Activated T-helper 17 cell treated with anti-CD3 and anti-CD28 coated beads, Interleukin-2, amount 50 U/mL, for 72 hours (primary cell): ENCODE results near the gene ZNF3. TPM values are rescaled to one million over a fixed set of nuclear protein-coding genes. Genes with fewer than 3 reads are reported as not detected.
A peak's percentile ranks its signal among the peaks of the same experiment; 100 is the strongest.

Experiments used
- ATAC-seq: fragments of 150-1000 bp; cut with Tn5 transposase; replicated peaks from 2 replicates; pipeline ENCODE4 v1.10.0; 2021; ENCODE audit warnings: mild to moderate bottlenecking, moderate library complexity
- H3K27ac Mint-ChIP-seq: one replicate; pipeline ENCODE4 v1.8.0; 2022; ENCODE audit warnings: mixed read lengths
- H3K27me3 Mint-ChIP-seq: one replicate; pipeline ENCODE4 v1.8.0; 2022; ENCODE audit warnings: mixed read lengths
- H3K36me3 Mint-ChIP-seq: one replicate; pipeline ENCODE4 v1.8.0; 2022; ENCODE audit warnings: low read depth, mild to moderate bottlenecking, mixed read lengths
- H3K4me1 Mint-ChIP-seq: one replicate; pipeline ENCODE4 v1.8.0; 2022; ENCODE audit warnings: mixed read lengths
- H3K4me3 Mint-ChIP-seq: one replicate; pipeline ENCODE4 v1.8.0; 2022; ENCODE audit warnings: mild to moderate bottlenecking, mixed read lengths
- H3K9me3 Mint-ChIP-seq: one replicate; pipeline ENCODE4 v1.8.0; 2022; ENCODE audit warnings: mixed read lengths
- total RNA-seq, 2 donors: library from RNA; stranded (reverse); gene quantifications; one replicate each; pipeline ENCODE4 v1.2.3, GENCODE V29; 2022

ZNF3 gene
- total RNA-seq, 2 donors from 2014 or later, result 16.9 to 17.1 TPM

DNA sequence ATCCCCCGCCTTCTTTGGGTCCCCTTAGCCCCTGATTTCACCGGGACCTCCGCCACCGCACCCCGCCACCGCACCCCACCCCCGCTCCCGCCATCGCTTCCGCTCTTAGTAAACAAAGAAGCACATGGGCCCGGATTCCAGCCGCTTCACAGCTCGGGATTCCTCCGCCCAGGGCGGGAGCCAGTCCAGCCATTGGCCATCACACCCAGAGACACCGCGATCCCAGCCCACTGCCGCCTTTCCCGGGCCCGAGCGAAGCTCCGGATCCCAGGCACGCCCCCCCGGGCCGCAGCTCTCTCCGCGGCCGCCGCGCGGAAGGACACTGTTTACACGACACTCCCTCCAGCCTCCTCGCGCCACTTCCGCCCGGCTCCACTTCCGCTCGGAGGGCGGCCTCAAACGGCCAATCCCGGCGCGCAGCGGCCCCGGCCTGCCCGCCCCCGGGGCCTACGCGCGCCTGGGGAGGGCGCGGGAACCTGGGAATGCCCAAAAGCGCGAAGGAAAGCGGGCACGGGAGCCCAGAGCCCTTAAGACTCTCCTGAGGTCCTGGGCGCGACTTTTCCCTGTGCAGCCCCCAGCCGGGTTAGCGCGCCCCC lies 19.0 kb upstream of the ZNF3 start:
- peaks cover 28% of the 10 kb centered on the region for H3K4me1 Mint-ChIP-seq

DNA sequence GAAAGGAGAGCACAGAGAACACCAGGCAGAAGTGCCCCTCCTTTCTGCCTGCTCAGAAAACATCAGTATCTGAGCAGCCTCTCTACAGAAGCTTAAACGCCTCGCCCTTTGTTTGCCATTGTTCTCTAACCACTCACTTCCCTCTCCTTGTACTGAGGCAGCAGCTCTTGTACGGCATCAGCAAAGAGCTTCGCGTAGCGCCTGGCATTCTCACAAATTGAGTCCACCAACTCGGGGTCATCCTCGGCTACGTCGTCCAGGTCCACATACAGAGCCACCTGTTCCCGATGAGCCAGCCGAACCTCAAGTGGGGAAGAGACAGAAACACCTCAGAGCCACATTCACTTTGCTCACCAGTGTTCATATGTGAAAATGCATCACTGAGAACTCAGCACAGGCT lies 17.9 kb upstream of the ZNF3 start:
- Mint-ChIP-seq H3K4me3 (peak overlapping the region; percentile 89), H3K9me3 (no peaks in the 10 kb centered on the region), H3K27ac (peak overlapping the region; percentile 90), H3K4me1 (peaks cover 28% of the 10 kb centered on the region), H3K27me3 (no peaks in the 10 kb centered on the region), H3K36me3 (peaks cover 86% of the 10 kb centered on the region)
- ATAC-seq, result no peak

More for the DNA sequence above, 19.0 kb upstream of the ZNF3 start:
- Mint-ChIP-seq H3K27me3 (no peaks in the 10 kb centered on the region), H3K9me3 (no peaks in the 10 kb centered on the region), H3K36me3 (peaks cover 75% of the 10 kb centered on the region), H3K4me3 (peak overlapping the region; percentile 89), H3K27ac (peak overlapping the region; percentile 90)
- peak; percentile 83 for ATAC-seq

GRCh38 chr7:100098913-100099312 lies 17.4 kb upstream of the ZNF3 start:
- ATAC-seq, result no peak
- H3K27me3 Mint-ChIP-seq, result no peaks in the 10 kb centered on the region
- H3K4me3 Mint-ChIP-seq, result peak overlapping the region; percentile 89
- peaks cover 89% of the 10 kb centered on the region for H3K36me3 Mint-ChIP-seq
- peak overlapping the region; percentile 76 for H3K27ac Mint-ChIP-seq
- no peaks in the 10 kb centered on the region for H3K9me3 Mint-ChIP-seq
- H3K4me1 Mint-ChIP-seq, result peaks cover 28% of the 10 kb centered on the region

DNA sequence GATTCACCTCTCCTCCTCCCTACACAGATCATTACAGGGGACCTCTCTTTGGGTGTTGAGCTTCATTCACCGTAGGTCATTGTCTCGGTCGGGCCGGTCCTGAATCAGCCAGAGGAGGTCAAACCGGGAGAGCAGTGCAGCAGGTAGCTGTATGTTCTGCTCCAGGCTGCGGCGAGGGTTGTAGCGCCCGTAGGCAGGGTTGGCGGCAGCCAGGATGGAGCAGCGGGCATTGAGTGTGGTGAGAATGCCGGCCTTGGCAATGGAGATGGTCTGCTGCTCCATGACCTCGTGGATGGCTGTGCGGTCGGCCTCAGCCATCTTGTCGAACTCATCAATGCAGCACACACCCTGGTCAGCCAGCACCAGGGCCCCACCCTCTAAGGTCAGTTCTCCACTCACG lies 14.2 kb upstream of the ZNF3 start:
- Mint-ChIP-seq H3K9me3 (no peaks in the 10 kb centered on the region), H3K4me1 (peaks cover 28% of the 10 kb centered on the region), H3K36me3 (peaks cover 100% of the 10 kb centered on the region), H3K4me3 (no peak overlapping the region), H3K27me3 (no peaks in the 10 kb centered on the region), H3K27ac (no peak overlapping the region)
- ATAC-seq, result no peak

DNA sequence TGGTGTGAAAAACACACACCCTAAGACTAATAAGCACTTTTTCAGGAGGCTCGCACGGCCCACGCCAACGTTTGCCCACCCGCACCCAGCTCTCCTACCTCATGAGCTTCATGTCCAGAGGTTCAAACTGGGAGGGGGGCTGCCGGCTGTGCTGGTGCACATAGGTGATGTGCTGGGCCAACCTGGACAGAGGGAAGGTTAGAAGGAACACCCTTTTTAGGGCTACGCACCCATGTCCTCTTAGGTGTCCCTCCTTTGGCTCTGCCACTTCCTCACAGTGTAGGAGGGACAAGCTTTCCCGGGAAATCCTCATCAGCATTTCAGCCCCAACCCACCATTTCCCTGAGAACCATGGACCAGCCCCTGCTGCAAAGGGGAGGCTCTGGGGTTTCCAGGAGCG lies 13.8 kb upstream of the ZNF3 start:
- Mint-ChIP-seq H3K4me1 (peaks cover 32% of the 10 kb centered on the region), H3K27me3 (no peaks in the 10 kb centered on the region), H3K9me3 (no peaks in the 10 kb centered on the region), H3K4me3 (no peak overlapping the region), H3K36me3 (peaks cover 100% of the 10 kb centered on the region), H3K27ac (no peak overlapping the region)
- ATAC-seq, result no peak

DNA sequence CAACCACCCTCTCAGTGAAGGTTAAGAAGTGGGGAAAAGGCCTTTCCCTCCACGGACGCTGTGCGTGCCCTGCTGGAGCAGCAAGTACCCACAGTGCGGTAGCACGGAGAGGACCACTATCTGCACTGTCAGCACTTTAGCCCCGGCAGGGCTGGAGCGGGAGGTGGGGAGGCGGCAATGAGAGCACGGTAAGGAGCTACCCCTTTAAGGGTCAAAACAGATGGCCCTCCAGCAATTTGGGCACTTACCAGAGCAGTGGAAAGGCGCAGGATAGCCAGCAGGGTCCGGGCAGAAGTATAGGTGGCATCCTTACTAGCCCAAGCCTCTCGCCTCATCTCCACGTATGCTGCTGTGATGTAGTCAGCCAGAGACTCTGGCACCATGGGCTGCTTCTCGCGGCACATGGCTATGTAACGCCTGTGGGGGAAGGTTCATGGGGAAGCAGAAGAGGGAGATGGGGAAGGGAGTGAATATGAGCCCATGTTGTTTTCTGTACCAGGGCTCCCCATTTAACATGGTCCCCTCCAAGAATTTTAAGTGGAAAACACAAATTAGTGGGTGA lies 12.5 kb upstream of the ZNF3 start:
- H3K27me3 Mint-ChIP-seq, result no peaks in the 10 kb centered on the region
- no peak overlapping the region for H3K27ac Mint-ChIP-seq
- H3K36me3 Mint-ChIP-seq, result peaks cover 100% of the 10 kb centered on the region
- H3K4me1 Mint-ChIP-seq, result peaks cover 30% of the 10 kb centered on the region
- ATAC-seq, result no peak
- no peaks in the 10 kb centered on the region for H3K9me3 Mint-ChIP-seq
- H3K4me3 Mint-ChIP-seq, result no peak overlapping the region

GRCh38 chr7:100093498-100093897 lies 12.0 kb upstream of the ZNF3 start:
- Mint-ChIP-seq H3K36me3 (peaks cover 98% of the 10 kb centered on the region), H3K9me3 (no peaks in the 10 kb centered on the region), H3K27me3 (no peaks in the 10 kb centered on the region), H3K4me3 (no peak overlapping the region), H3K4me1 (peaks cover 25% of the 10 kb centered on the region), H3K27ac (no peak overlapping the region)
- ATAC-seq, result no peak

DNA sequence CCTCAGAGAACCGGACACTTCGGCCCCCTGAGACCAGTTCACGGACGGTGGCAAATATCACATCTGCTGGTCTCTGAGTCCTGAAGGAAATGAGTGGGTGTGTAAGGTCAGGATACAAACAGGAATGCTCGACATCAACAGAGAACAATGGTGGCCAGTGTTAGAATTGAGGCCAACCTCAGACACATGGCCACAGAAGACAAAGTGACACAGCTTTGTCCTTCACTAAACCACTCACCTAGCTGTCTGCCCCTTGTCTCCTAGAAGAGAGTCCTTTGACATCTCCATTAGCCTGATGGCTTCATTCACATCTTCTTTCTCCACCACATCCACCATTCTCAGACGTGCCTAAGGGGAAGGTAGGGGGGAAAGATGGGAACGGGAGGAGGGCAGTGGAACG lies 11.5 kb upstream of the ZNF3 start:
- no peak for ATAC-seq
- Mint-ChIP-seq H3K4me1 (peaks cover 20% of the 10 kb centered on the region), H3K27ac (no peak overlapping the region), H3K9me3 (no peaks in the 10 kb centered on the region), H3K27me3 (no peaks in the 10 kb centered on the region), H3K4me3 (no peak overlapping the region), H3K36me3 (peaks cover 94% of the 10 kb centered on the region)

DNA sequence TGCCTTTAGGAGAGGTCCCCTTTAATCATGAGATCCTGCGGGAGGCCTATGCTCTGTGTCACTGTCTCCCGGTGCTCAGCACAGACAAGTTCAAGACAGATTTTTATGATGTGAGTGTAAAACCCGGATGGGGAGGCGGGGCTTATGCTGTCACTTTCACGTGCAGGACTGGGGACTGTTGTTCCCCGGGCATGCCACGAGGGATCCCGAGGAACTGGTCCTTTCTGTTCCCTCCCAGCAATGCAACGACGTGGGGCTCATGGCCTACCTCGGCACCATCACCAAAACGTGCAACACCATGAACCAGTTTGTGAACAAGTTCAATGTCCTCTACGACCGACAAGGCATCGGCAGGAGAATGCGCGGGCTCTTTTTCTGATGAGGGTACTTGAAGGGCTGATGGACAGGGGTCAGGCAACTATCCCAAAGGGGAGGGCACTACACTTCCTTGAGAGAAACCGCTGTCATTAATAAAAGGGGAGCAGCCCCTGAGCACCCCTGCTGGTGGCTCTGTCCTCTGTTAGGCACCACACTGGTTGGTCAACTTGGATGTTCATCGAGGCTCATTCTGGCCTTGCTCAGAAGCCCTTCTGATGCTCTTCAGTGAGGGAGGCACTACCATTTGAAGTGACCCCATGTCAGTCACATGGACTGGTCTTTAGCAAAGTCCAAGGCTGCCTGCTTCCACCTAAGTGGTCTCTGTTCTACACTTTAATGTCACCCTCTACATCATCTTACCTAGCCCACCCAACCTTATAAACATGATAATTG lies 10.1 kb upstream of the ZNF3 start:
- peaks cover 18% of the 10 kb centered on the region for H3K4me1 Mint-ChIP-seq
- no peak overlapping the region for H3K4me3 Mint-ChIP-seq
- H3K36me3 Mint-ChIP-seq, result peaks cover 79% of the 10 kb centered on the region
- H3K27me3 Mint-ChIP-seq, result no peaks in the 10 kb centered on the region
- no peak for ATAC-seq
- H3K27ac Mint-ChIP-seq, result peak overlapping the region; percentile 63
- no peaks in the 10 kb centered on the region for H3K9me3 Mint-ChIP-seq

DNA sequence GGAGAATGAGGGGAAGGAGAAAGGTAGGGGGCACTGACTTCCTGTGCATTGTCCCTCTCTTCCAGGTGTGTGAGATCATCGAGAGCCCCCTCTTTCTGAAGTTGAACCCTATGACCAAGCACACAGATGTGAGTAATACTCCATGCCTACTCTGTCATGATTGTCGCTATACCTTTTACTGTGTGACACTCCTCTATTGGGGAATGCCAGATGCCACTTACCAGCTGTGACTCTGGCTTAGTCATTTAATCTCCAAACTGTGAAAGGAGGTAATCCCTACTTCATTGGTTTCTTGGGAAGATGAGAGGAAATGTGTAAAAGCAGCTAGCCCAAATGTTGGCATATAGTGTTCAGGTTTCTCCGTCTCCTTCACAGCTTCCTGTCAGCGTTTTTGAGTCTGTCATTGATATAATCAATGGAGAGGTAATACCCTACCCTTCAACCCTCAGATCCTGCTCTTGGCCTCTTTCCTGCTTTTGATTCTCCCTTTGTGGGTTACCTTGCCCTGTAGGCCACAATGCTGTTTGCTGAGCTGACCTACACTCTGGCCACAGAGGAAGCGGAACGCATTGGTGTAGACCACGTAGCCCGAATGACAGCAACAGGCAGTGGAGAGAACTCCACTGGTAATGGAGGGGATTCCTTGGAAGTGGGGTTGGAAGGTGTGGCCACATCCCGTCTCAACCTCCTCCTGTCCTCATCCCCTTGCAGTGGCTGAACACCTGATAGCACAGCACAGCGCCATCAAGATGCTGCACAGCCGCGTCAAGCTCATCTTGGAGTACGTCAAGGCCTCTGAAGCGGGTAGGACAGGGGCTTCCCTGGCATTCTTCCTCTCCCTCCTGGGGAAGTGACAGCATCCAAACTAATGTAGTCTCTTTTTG lies 9.2 kb upstream of the ZNF3 start:
- peaks cover 18% of the 10 kb centered on the region for H3K4me1 Mint-ChIP-seq

GRCh38 chr7:100089458-100090196 lies 8.1 kb upstream of the ZNF3 start:
- no peaks in the 10 kb centered on the region for H3K27me3 Mint-ChIP-seq
- peak overlapping the region; percentile 93 for H3K4me3 Mint-ChIP-seq
- H3K4me1 Mint-ChIP-seq, result peaks cover 18% of the 10 kb centered on the region
- ATAC-seq, result no peak
- H3K27ac Mint-ChIP-seq, result peak overlapping the region; percentile 94
- H3K36me3 Mint-ChIP-seq, result peaks cover 60% of the 10 kb centered on the region
- no peaks in the 10 kb centered on the region for H3K9me3 Mint-ChIP-seq

More for the DNA sequence above, 9.2 kb upstream of the ZNF3 start:
- Mint-ChIP-seq H3K27me3 (no peaks in the 10 kb centered on the region), H3K9me3 (no peaks in the 10 kb centered on the region), H3K27ac (peak overlapping the region; percentile 63), H3K36me3 (peaks cover 71% of the 10 kb centered on the region), H3K4me3 (peak overlapping the region; percentile 93)
- ATAC-seq, result no peak

GRCh38 chr7:100088621-100089457 lies 7.3 kb upstream of the ZNF3 start, which contains the start of gene COPS6:
COPS6 (plus strand) TSS chr7:100088969; CDS start chr7:100088991, 22 bp downstream.
- peak within 1 kb of the TSS; percentile 93 for H3K4me3 Mint-ChIP-seq
- ATAC-seq, result peak; percentile 84
- H3K27ac Mint-ChIP-seq, result peak within 1 kb of the TSS; percentile 94
- H3K27me3 Mint-ChIP-seq, result no peaks in the 10 kb centered on the region
- H3K4me1 Mint-ChIP-seq, result peaks cover 18% of the 10 kb centered on the region
- peaks cover 52% of the 10 kb centered on the region for H3K36me3 Mint-ChIP-seq
- H3K9me3 Mint-ChIP-seq, result no peaks in the 10 kb centered on the region

DNA sequence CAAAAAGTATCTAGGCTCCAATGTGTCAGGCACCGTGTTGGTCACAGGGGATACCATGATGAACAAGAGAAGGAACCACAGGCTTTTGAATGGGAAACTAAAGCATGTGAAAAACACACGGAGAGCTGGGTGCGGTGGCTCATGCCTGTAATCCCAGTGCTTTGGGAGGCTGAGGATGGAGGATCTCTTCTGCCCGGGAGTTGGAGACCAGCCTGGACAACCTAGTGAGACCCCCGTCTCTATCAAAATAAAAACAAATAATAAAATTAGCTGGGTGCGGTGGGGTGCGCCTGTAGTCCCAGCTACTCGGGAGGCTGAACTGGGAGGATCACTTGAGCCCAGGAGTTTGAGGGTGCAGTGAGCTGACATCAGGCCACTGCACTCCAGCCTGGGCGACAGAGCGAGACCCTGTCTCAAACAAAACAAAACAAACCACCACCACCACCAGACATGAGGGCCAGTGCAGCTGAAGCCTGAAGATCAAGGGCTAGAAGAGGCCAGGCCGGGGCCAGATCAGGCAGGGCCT lies 6.6 kb upstream of the ZNF3 start:
- Mint-ChIP-seq H3K4me1 (peaks cover 18% of the 10 kb centered on the region), H3K9me3 (no peaks in the 10 kb centered on the region), H3K4me3 (peak overlapping the region; percentile 93), H3K27ac (peak overlapping the region; percentile 94), H3K36me3 (peaks cover 45% of the 10 kb centered on the region), H3K27me3 (no peaks in the 10 kb centered on the region)
- ATAC-seq, result no peak
